EL (cell line): Measurements from ENCODE around the gene KIF21A.
A peak's percentile ranks its signal among the peaks of the same experiment; 100 is the strongest.

Experiments
- DNase-seq: peaks from one replicate; pipeline ENCODE4 v3.0.0-alpha.2; 2016

The KIF21A gene

DNA sequence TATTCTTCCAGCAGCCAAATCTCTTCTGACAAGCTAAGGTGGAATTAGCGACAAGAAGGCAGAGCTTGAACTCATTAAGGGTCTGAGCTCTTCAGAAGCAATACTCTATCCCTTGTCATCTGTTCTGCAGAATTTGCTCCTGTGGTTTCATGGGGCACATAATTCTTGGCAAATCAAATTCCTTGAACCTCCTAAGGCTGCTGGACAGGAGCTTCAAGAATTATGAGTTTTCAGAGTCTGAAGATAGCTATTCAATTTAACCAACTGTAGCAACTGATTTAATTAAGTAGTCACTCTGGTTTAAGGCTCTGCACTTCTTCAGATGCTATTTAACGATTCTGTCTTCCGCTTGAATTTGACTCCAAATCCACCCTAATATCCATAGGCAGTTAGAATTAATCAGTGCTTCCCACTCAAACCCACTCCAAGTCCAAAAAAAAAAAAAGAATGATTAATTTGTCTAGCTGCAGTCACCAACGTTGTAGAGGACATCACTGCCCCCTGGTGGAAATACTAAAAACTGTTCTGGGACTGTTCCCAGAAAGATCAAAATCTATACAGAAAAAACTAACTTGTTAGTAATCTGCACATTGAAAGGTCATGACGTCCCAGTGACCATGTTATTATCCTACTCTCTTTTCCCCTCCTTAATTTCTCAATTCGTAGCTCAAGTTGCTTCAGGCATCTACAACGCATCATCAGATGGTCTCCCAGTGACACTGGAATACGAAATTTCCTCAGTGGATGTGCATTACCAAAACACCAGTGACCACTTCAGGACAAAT lies 169.9 kb downstream of the KIF21A start:
- DNase-seq = peak; percentile 35

DNA sequence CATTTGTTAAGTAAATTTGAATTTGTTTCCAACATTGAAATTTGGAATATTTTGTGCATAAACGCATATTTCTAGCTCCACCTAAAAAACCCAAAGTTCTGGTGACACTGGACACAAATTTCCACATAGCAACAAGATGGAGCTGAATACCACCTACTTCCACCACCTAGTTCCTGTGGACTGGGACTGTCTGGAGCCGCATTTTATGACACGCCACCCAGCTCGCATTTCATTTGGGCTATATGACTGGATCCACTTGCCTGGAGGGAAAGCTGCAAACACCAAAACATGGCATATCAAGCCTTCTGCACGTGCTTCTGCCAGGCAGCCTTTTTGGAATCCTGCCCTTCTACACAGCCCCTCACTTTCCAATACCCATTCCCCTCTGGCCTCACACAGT lies 173.4 kb downstream of the KIF21A start:
- no peak for DNase-seq

DNA sequence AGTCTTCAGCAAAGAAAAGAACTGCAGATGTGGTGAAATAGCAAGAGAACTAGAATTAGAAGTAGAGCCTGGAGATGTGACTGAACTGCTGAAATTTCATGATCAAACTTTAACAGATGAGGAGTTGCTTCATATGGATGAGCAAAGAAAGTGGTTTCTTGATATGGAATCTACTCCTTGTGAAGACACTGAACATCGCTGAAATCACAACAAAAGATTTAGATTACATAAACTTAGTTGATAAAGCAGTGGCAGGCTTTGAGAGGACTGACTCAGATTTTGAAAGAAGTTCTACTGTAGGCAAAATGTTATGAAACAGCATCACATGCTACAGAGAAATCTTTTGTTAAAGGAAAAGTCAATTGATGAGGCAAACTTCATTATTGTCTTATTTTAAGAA lies 175.0 kb downstream of the KIF21A start:
- DNase-seq = no peak

DNA sequence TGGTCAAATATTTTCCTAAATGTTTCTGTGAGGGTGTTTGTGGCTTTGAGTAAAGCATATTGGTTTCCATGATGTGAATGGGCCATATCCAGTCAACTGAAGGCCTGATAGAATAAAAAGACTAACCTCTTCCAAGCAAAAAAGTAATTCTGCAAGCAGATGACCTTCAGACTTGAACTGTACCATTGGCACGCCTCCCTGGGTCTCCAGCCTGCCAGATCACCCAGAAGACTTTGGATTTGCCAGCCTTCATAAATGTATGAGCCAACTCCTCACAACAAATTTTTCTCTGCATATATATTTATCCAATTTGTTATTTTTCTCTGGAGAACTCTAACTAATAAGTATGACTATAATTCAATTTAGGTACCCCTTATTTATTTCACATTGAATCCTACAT lies 190.3 kb downstream of the KIF21A start:
- no peak for DNase-seq
